ENCODE results near the gene PTPRZ1.

PTPRZ1 gene

DNA sequence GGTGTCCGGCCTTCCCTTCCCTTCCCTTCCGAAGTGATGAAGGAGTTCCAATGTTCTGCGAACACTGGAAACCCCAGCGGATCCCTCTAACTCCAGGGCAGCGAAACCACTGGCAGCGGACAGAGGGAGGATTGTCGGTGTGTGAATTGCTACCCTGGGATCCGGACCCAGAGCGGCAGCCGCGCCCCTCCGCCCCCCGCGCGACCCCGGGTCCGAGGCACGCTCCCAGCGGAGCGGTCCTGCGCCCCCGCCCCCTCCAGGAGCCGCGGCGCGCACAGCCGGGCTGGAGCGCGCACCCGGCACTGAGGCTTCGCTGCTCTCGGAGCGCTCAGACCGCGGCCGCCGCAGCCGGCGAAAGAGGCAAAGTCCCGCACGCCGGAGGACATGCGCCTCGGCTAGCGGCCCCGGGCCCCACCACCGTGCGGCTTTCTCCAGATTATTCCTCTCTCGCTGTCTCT is at the start of gene PTPRZ1:
TSS of gene PTPRZ1 (plus strand) at position 331 of the 458 bp plus-strand sequence. CDS start 339 bp downstream, outside the sequence.
- peak within 1 kb of the TSS; percentile 45 for H3K4me3 ChIP-seq (ENCODE audit: control insufficient read depth, low read depth, low read length)
- DNase-seq (ENCODE audit: low read depth) = no peak

DNA sequence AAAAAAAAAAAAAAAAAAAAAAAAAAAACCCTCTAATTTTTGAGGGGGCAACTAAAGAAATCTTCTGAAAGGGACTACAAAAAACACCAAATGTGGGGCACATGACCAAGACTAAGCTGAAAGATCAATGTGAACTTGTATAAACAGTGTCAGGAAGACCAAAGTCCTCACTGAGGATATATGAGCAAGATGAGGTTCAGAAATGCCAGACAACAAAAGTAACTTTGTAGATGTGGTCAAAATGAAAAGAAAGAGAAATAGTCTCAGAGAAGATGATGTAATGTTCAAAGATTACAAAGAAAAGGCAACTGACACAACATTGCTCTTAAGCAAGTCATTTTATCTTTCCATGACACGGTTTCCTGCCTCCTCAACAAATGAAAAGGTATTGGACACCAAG is 48.7 kb upstream of the PTPRZ1 start:
- TF ChIP-seq, protein P1, sequence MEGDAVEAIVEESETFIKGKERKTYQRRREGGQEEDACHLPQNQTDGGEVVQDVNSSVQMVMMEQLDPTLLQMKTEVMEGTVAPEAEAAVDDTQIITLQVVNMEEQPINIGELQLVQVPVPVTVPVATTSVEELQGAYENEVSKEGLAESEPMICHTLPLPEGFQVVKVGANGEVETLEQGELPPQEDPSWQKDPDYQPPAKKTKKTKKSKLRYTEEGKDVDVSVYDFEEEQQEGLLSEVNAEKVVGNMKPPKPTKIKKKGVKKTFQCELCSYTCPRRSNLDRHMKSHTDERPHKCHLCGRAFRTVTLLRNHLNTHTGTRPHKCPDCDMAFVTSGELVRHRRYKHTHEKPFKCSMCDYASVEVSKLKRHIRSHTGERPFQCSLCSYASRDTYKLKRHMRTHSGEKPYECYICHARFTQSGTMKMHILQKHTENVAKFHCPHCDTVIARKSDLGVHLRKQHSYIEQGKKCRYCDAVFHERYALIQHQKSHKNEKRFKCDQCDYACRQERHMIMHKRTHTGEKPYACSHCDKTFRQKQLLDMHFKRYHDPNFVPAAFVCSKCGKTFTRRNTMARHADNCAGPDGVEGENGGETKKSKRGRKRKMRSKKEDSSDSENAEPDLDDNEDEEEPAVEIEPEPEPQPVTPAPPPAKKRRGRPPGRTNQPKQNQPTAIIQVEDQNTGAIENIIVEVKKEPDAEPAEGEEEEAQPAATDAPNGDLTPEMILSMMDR (IDR thresholded peaks at IDR 0.05; ENCODE audit: control insufficient read depth, insufficient read depth, low read depth, low read length, missing control alignments) = no peak
- H3K4me3 ChIP-seq (ENCODE audit: control insufficient read depth, low read depth, low read length) = no peak overlapping the region
- no peak for DNase-seq (ENCODE audit: low read depth)

More for the DNA sequence above, at the start of gene PTPRZ1:
- TF ChIP-seq, protein P1 (IDR thresholded peaks at IDR 0.05; ENCODE audit: control insufficient read depth, insufficient read depth, low read depth, low read length, missing control alignments) = no peak

DNA sequence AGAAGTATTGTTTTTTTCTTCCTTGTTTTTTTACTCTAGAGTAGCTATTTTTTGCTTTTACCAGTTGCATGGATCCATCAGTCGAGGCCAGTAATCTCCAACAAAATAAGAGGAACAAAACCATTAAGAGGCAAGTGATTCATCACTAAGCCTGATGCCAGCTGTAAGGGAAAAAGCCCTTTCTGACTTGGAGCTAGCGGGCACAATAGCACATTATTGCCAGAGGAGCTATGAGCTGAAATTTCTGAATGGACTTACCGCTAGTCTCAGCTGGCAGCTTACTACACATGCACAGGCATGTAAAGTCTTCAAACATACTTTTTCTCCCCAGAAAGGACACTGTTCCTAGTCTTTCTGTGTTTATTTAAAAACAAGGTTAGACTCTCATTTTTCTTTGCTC is 41.6 kb upstream of the PTPRZ1 start:
- TF ChIP-seq, protein P1 (IDR thresholded peaks at IDR 0.05; ENCODE audit: control insufficient read depth, insufficient read depth, low read depth, low read length, missing control alignments) = no peak
- H3K4me3 ChIP-seq (ENCODE audit: control insufficient read depth, low read depth, low read length) = no peak overlapping the region
- no peak for DNase-seq (ENCODE audit: low read depth)

DNA sequence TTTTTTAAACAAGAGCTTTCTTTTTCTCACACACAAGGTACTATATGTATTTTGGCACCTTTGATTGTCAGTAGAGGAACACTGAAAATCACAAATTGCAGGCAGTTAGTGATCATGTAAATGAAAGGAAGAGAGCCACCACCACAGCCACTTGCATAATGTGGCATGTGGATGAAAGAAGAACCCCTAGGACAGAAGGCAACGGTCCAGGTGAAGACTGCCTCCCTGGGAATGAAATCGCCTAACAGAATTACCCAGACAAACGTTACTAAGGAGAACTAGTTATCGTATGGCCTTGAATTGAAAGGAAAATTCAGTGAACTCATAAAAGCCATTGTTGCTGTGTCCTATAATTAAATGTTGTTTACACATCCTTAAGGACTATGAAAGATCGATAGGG is 41.2 kb upstream of the PTPRZ1 start:
- TF ChIP-seq, protein P1 (IDR thresholded peaks at IDR 0.05; ENCODE audit: control insufficient read depth, insufficient read depth, low read depth, low read length, missing control alignments) = no peak
- DNase-seq (ENCODE audit: low read depth) = no peak

DNA sequence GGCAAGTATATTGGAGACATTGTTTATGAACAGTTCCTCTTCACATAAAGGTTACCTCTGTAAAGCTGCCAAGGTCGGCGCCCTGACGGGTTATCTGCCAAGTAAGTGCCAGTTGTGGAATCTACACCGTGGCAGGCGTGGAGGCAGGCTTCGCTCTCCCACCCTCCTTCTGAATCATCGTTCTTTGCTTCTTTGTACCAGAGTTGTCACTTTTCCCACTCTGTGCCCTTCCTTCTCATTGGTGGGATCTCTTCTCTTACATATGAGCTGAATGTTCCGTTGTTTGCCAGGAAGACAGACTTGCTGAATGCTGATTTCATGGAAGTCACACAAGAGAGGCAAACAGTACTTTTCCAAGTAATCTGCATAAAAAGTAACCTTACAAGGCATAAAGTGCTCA is 40.6 kb upstream of the PTPRZ1 start:
- H3K4me3 ChIP-seq (ENCODE audit: control insufficient read depth, low read depth, low read length) = no peak overlapping the region
- no peak for DNase-seq (ENCODE audit: low read depth)
- TF ChIP-seq, protein P1 (IDR thresholded peaks at IDR 0.05; ENCODE audit: control insufficient read depth, insufficient read depth, low read depth, low read length, missing control alignments) = no peak

More for the DNA sequence above, 41.2 kb upstream of the PTPRZ1 start:
- H3K4me3 ChIP-seq (ENCODE audit: control insufficient read depth, low read depth, low read length) = no peak overlapping the region

DNA sequence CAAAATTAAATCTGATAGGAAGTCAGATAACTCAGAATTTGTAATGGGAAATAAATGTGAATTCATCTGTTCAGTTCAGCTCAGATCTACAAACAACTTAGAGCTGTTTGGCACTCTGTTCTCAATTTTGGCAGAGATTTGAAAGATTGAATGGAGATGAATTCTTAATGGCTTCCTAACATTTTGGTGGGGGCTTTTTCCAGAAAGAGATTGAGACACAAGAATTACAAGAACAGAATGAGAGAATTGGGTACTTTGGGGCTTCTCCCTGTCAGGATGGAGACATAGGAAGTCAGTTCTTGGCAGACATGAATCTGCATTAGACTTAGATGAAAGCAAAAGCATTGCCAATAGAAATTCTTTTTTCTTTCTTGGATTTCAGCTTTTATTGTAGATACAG is 39.0 kb upstream of the PTPRZ1 start:
- TF ChIP-seq, protein P1 (IDR thresholded peaks at IDR 0.05; ENCODE audit: control insufficient read depth, insufficient read depth, low read depth, low read length, missing control alignments) = no peak
- no peak for DNase-seq (ENCODE audit: low read depth)
- no peak overlapping the region for H3K4me3 ChIP-seq (ENCODE audit: control insufficient read depth, low read depth, low read length)

DNA sequence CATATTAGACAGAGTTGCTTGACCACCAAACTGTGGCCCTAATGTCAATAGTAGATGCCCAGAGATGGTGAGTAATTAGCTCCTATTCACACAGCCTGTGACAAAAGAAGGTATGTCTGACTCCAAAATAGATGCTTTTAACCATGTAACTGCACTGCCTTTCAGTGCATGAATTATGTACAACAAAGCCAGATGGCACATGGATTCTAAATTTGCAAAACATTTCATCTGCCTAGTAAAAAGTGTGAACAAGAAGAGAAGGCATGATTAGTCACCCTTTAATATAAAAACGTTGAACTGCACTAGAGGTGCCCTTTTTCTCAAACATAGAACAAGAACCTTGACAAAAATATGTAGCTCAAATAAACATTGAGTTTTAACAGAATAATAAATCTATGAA is 35.5 kb upstream of the PTPRZ1 start:
- TF ChIP-seq, protein P1 (IDR thresholded peaks at IDR 0.05; ENCODE audit: control insufficient read depth, insufficient read depth, low read depth, low read length, missing control alignments) = no peak
- H3K4me3 ChIP-seq (ENCODE audit: control insufficient read depth, low read depth, low read length) = no peak overlapping the region
- DNase-seq (ENCODE audit: low read depth) = no peak

Data from AG09309 (cell line).